Psoas muscle (tissue), 8 donors: ENCODE results near the gene UBA1. TPM values are rescaled to one million over a fixed set of nuclear protein-coding genes. Genes with fewer than 3 reads are reported as not detected.

Experiments
- ATAC-seq, 4 donors: fragments of 200-7000 bp; cut with Tn5 transposase; one replicate each; pipeline ENCODE4 v1.9.1; 2020; ENCODE audit warnings: moderate library complexity in 3 of 4, mild to moderate bottlenecking in 2 of 4
- DNase-seq, 2 donors: peaks; one replicate each; pipeline ENCODE4 v3.0.0-alpha.2; 2020
- H3K27ac ChIP-seq: fragments of 200-600 bp; one replicate; pipeline ENCODE4 v1.8.0; 2022
- H3K27me3 ChIP-seq, 3 donors: fragments of 200-600 bp in 1 of 3; one replicate each; pipeline versions ENCODE4 v1.6.1 to v1.8.0; 2013 to 2022; ENCODE audit warnings: low read length in 2 of 3, mild to moderate bottlenecking in 2 of 3, moderate library complexity in 1 of 3; ENCODE audit not compliant: insufficient read depth in 3 of 3
- H3K36me3 ChIP-seq, 2 donors: fragments of 200-600 bp in 1 of 2; one replicate each; pipeline versions ENCODE4 v1.6.1 to v1.8.0; 2013 to 2022; ENCODE audit warnings: low read depth in 1 of 2, mild to moderate bottlenecking in 1 of 2, moderate library complexity in 1 of 2; ENCODE audit not compliant: insufficient read depth in 1 of 2
- H3K4me1 ChIP-seq: fragments of 200-600 bp; one replicate; pipeline ENCODE4 v1.8.0; 2022
- H3K4me3 ChIP-seq: fragments of 200-600 bp; one replicate; pipeline ENCODE4 v1.8.0; 2022; ENCODE audit warnings: mild to moderate bottlenecking
- H3K9me3 ChIP-seq: fragments of 200-600 bp; one replicate; pipeline ENCODE4 v1.8.0; 2022
- WGBS, 3 donors: extraction: QIAGEN DNeasy Blood & Tissue Kit; methylation state at CpG; one replicate each; pipeline versions ENCODE4 v1.1.6 to v1.1.7; 2013; 5-methylcytosine and 5-hydroxymethylcytosine counted together
- intact Hi-C, 2 donors: fragments of 100-400 bp; cut with DNase I; formaldehyde crosslinking; loops; one replicate each; pipeline versions ENCODE4 v1.11.0 to v1.14.2; 2022
- polyA plus RNA-seq, 3 donors: library from polyadenylated mRNA; stranded (reverse); fragments of 200-250 nt; gene quantifications; one replicate each; pipeline ENCODE4 v1.2.3, GENCODE V29; 2013
- total RNA-seq, 4 donors: library from RNA; stranded (reverse); fragmentation: NEBNext Ultra II Directional in 2 of 4; extraction: Animal tissue kit (Norgen Biotek cat#: 25700) in 2 of 4; gene quantifications; one replicate each; pipeline versions ENCODE4 v1.2.1 to v1.2.4, GENCODE V29; 2021 to 2023
- TF ChIP-seq, protein P1 (sequence below): fragments of 200-600 bp; IDR thresholded peaks from one replicate; pipeline ENCODE4 v1.8.0; 2022; ENCODE audit warnings: antibody characterized with exemption
- donor health status: healthy with polysubstance abuse.
- donor health status: DM: no; HTN: no; CAD: no; lungs with moderate emphysema.
- donor health status: Bipolar disorder and iron deficiency.
- donor health status: healthy.
- donor health status: DM: yes; HTN: yes; CAD: no.
- donor health status: DM: no; HTN: no; CAD: no.
- donor health status: DM: no; HTN: no; CAD: no.
- donor health status: DM: yes; HTN: yes; CAD: no.

Gene UBA1
- total and polyA plus RNA-seq, 7 donors, result 96.2 to 230 (median 145) TPM

- H3K9me3 ChIP-seq, result no peaks in the 10 kb centered on the region
- ATAC-seq (no peak), DNase-seq (peak in 1 of 2 donors; percentile 43)
- no peaks in the 10 kb centered on the region for H3K27me3 ChIP-seq
- H3K27ac ChIP-seq, result no peak overlapping the region
- intact Hi-C loops, result no loop called here
- 88 to 95% (median 93%) methylated on average over 8 to 15 of the region's 15 CpGs for WGBS, 3 donors
- no peak overlapping the region for H3K4me3 ChIP-seq
- TF ChIP-seq, protein P1, sequence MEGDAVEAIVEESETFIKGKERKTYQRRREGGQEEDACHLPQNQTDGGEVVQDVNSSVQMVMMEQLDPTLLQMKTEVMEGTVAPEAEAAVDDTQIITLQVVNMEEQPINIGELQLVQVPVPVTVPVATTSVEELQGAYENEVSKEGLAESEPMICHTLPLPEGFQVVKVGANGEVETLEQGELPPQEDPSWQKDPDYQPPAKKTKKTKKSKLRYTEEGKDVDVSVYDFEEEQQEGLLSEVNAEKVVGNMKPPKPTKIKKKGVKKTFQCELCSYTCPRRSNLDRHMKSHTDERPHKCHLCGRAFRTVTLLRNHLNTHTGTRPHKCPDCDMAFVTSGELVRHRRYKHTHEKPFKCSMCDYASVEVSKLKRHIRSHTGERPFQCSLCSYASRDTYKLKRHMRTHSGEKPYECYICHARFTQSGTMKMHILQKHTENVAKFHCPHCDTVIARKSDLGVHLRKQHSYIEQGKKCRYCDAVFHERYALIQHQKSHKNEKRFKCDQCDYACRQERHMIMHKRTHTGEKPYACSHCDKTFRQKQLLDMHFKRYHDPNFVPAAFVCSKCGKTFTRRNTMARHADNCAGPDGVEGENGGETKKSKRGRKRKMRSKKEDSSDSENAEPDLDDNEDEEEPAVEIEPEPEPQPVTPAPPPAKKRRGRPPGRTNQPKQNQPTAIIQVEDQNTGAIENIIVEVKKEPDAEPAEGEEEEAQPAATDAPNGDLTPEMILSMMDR, result no peak
- H3K36me3 ChIP-seq, result peaks cover 15 to 100% of the 10 kb centered on the region in 2 donors
- peaks cover 3% of the 10 kb centered on the region for H3K4me1 ChIP-seq
Observed at GRCh38 chrX:47210661-47211425, 17.2 kb downstream of the UBA1 start.

GRCh38 chrX:47212381-47213293 lies 19.0 kb downstream of the UBA1 start:
- WGBS, 3 donors, result 86 to 92% (median 92%) methylated on average over 12 of the region's 12 CpGs
- DNase-seq (no peak), ATAC-seq (no peak)
- intact Hi-C loops, result no loop called here
- TF ChIP-seq, protein P1, result no peak
- Histone ChIP-seq H3K27ac (no peak overlapping the region), H3K36me3 (peaks cover 15 to 92% of the 10 kb centered on the region in 2 donors), H3K27me3 (no peaks in the 10 kb centered on the region), H3K4me1 (peaks cover 14% of the 10 kb centered on the region), H3K9me3 (no peaks in the 10 kb centered on the region), H3K4me3 (no peak overlapping the region)

DNA sequence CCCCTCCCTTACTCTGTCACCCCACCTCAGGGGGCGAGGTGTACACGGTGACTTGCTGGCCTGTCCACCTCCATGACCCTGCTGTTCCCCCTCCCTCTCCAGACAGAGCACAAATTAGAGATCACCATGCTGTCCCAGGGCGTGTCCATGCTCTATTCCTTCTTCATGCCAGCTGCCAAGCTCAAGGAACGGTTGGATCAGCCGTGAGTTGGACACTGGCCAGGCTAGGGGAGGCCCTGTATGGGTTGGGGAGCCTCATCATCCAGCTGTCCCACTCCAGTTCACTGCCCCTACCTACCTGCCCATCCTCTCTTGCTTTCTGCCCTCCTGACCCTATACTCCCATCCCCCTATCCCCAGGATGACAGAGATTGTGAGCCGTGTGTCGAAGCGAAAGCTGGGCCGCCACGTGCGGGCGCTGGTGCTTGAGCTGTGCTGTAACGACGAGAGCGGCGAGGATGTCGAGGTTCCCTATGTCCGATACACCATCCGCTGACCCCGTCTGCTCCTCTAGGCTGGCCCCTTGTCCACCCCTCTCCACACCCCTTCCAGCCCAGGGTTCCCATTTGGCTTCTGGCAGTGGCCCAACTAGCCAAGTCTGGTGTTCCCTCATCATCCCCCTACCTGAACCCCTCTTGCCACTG lies 20.9 kb downstream of the UBA1 start:
- H3K36me3 ChIP-seq, result peaks cover 15 to 73% of the 10 kb centered on the region in 2 donors
- TF ChIP-seq, protein P1, result no peak
- no peak overlapping the region for H3K27ac ChIP-seq
- H3K9me3 ChIP-seq, result no peaks in the 10 kb centered on the region
- H3K4me1 ChIP-seq, result peaks cover 12% of the 10 kb centered on the region
- WGBS, 3 donors, result 79 to 87% (median 86%) methylated on average over 20 of the region's 20 CpGs
- DNase-seq (no peak), ATAC-seq (no peak)
- no peak overlapping the region for H3K4me3 ChIP-seq
- H3K27me3 ChIP-seq, result no peaks in the 10 kb centered on the region
- intact Hi-C loops, result no loop called here

DNA sequence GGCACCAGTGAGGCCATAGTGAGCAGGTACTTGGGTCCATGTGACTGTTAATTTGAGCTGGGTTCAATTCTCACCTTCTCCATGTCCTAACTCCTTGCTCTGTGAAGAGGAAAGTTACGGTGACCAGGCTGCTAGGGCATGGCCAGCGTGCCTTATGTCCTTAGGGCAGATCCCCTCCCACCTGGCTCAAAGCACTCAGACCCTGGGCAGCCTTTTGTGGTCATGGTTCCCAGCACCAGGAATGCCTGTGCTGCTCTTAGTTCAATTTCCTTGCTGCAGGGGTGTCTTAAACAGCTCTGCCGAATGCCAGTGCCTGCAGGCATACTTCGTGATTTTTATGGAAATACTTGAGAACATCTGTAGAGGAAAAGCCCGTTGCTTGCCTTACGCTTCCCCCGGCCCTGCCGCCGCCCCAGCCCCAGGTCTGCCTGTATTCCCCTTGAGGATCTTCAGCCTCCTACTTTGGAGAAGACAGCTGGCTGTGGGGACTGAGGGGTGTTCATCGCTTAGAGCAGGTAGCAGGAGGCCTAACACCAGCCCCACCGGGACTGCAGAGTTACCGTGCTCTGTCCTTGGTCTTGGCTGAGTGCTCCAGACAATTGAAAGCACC lies 21.8 kb downstream of the UBA1 start:
- H3K9me3 ChIP-seq, result no peaks in the 10 kb centered on the region
- TF ChIP-seq, protein P1, result no peak
- H3K36me3 ChIP-seq, result peaks cover 15 to 64% of the 10 kb centered on the region in 2 donors
- H3K4me1 ChIP-seq, result peaks cover 18% of the 10 kb centered on the region
- ATAC-seq (no peak), DNase-seq (no peak)
- 78 to 85% (median 79%) methylated on average over 12 of the region's 12 CpGs for WGBS, 3 donors
- H3K27ac ChIP-seq, result no peak overlapping the region
- no peaks in the 10 kb centered on the region for H3K27me3 ChIP-seq
- no peak overlapping the region for H3K4me3 ChIP-seq
- intact Hi-C loops, result no loop called here
